Measurements from ENCODE around the gene EYS. TPM values are rescaled to one million over a fixed set of nuclear protein-coding genes. Genes with fewer than 3 reads are reported as not detected.
"Not testable (repeated sequence)": the region's sequence is repeated elsewhere in the genome, so short reads cannot be mapped to it uniquely, and the experiment has no call there.

The EYS gene
- total RNA-seq, 2 experiments from 2014 or later, result not detected

DNA sequence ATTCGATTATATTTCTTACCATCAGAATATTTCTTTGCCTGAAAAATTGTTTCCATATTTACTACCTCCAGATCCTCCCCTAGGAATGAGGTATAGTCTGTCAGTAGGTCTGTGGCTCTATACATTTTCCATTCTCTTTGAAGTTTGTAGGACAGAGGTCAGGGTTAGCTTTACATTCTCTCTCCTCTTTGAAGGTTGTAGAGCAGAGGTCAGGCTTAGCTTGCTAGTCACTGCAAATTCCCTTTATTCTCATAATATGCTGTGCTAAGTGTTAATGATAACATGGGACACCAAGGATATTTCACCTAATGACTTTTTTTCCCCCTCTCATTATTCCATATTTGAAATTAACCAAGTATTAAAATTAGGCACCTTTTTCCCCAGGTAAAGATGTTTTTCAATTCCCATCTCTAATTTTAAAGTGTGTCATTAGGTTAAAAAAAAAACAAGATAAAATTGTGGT is 1660.2 kb downstream of the EYS start:
- H3K27me3 Mint-ChIP-seq, result no peaks in the 10 kb centered on the region
- DNase-seq, result no peak
- H3K9me3 Mint-ChIP-seq (ENCODE audit: low read depth), result no peaks in the 10 kb centered on the region
- no peaks in the 10 kb centered on the region for H3K36me3 Mint-ChIP-seq
- CTCF ChIA-PET, result no interaction called here
- no peaks in the 10 kb centered on the region for H3K4me1 Mint-ChIP-seq
- ATAC-seq, result no peak
- no peak overlapping the region for H3K4me3 Mint-ChIP-seq
- no peak overlapping the region for H3K27ac Mint-ChIP-seq

DNA sequence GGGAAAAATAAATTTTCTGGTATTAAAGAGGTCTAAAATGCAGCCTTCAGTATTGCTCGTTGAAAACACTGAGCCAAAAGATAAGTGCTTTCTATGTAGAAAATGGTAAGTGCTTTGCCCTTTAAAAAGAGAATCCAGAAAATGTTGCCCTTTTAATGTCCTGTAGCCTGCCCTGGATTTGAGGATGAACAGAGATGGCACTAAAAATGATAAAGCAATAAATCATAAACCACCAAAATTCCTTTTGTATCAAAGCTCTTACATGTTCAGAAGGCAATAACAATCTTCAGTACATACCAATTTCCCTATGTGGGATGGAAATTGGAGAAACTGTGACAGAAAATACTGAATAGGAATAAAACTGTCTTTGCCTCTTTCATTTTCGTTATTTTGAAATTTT is 1665.7 kb downstream of the EYS start:
- DNase-seq, result no peak
- no peaks in the 10 kb centered on the region for H3K36me3 Mint-ChIP-seq
- no peak overlapping the region for H3K4me3 Mint-ChIP-seq
- H3K9me3 Mint-ChIP-seq (ENCODE audit: low read depth), result no peaks in the 10 kb centered on the region
- CTCF ChIA-PET, result no interaction called here
- no peaks in the 10 kb centered on the region for H3K27me3 Mint-ChIP-seq
- ATAC-seq, result no peak
- no peaks in the 10 kb centered on the region for H3K4me1 Mint-ChIP-seq
- no peak overlapping the region for H3K27ac Mint-ChIP-seq

DNA sequence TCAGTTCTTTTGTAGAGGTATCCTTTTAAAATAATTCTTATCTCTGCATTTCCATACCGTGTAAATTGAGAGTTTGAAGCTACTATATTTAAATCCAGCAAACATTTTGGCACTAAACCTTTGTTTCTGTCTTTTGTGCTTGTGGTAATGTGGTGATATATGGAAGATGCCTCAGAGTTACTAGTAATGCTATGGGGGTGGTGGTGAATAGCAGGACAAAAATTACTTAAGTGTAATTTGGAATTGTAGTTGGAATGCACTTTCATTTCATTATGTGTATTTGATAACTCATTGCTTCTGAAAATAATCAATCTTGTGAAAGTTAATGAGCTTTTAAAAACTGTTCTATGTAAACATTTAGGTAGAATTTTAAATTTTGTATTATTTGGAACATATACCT is 1666.9 kb downstream of the EYS start:
- DNase-seq (no peak), ATAC-seq (no peak)
- H3K9me3 Mint-ChIP-seq (ENCODE audit: low read depth), result no peaks in the 10 kb centered on the region
- CTCF ChIA-PET, result no interaction called here
- no peaks in the 10 kb centered on the region for H3K27me3 Mint-ChIP-seq
- no peak overlapping the region for H3K27ac Mint-ChIP-seq
- no peaks in the 10 kb centered on the region for H3K4me1 Mint-ChIP-seq
- no peaks in the 10 kb centered on the region for H3K36me3 Mint-ChIP-seq
- no peak overlapping the region for H3K4me3 Mint-ChIP-seq

DNA sequence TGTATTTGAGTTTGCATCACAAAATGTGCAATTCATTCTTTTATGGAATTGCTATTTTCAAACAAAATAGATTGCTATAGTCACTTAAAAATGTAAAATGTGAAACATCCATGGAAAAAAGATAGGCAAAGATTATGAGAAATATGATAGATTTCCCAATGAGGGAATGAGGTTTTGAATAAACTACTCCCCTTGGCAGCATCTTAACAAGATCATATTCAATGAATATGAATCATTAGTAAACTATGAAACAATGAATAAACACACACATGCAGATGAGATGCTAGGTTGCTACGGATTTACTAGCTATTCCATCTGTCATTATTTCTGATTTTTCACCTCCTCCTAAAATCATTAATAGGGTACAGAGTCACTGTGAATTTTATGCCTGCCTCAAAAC is 1669.6 kb downstream of the EYS start:
- H3K36me3 Mint-ChIP-seq, result no peaks in the 10 kb centered on the region
- H3K9me3 Mint-ChIP-seq (ENCODE audit: low read depth), result no peaks in the 10 kb centered on the region
- no peaks in the 10 kb centered on the region for H3K4me1 Mint-ChIP-seq
- ATAC-seq (no peak), DNase-seq (no peak)
- H3K4me3 Mint-ChIP-seq, result no peak overlapping the region
- no peak overlapping the region for H3K27ac Mint-ChIP-seq
- CTCF ChIA-PET, result no interaction called here
- H3K27me3 Mint-ChIP-seq, result no peaks in the 10 kb centered on the region

DNA sequence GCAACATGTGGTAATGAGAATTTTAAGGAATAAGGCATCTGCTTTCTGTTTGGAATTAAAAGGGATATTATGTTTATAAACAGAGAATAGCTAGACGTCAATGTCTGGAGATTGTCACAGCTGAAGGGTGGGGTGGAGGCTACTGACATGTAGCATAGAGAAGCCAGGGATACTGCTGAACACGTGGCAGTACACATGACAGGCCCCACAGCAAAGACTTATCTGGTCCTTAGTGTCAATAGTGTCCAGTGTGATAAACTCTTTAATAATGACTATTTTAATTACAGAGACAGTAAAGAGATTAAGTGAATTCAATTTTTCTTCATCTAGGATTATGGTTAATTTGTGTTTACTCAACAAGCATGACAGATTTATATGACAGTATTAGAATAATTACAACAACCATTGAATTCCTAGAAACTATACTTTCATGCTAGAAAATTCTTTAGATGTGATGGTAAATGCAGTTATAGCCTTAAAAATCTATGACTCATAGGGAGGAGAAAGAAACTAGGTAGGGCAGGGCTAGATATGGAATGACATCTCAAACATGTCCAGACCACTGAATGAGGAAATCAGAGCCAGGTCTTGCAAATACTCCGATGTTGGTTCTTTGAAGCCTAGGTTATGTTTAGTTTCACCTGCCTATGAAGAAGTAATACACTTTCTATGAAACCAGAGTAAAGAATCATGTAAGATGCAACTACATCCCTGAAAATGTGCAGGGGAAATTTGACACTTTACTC is 1671.9 kb downstream of the EYS start:
- no peaks in the 10 kb centered on the region for H3K9me3 Mint-ChIP-seq (ENCODE audit: low read depth)
- no peak for DNase-seq
- H3K36me3 Mint-ChIP-seq, result no peaks in the 10 kb centered on the region
- H3K4me3 Mint-ChIP-seq, result no peak overlapping the region
- H3K27ac Mint-ChIP-seq, result no peak overlapping the region
- no peak for ATAC-seq
- no peaks in the 10 kb centered on the region for H3K4me1 Mint-ChIP-seq
- CTCF ChIA-PET, result no interaction called here
- H3K27me3 Mint-ChIP-seq, result no peaks in the 10 kb centered on the region

DNA sequence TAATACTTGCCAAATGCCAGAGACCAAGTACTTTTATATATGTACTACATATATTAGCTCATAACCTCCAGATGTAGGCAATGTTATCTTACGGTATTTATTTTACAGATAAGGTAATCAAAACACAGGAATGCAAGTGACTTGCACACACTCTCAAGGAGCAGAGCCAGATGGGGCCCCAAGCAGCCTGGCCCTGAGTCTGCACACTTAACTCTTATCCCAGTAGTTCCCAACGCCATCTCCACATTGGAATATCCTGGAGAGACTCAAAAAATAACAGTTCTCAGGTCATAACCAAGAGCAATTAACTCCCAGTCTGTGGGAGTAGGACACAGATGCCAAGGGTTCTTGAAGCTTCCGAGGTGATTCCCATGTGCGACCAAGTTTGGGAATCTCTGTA is 1672.7 kb downstream of the EYS start:
- Mint-ChIP-seq H3K9me3 (ENCODE audit: low read depth) (no peaks in the 10 kb centered on the region), H3K36me3 (no peaks in the 10 kb centered on the region), H3K4me3 (no peak overlapping the region), H3K4me1 (no peaks in the 10 kb centered on the region), H3K27ac (no peak overlapping the region), H3K27me3 (no peaks in the 10 kb centered on the region)
- ATAC-seq, result no peak
- CTCF ChIA-PET, result no interaction called here
- DNase-seq, result no peak

DNA sequence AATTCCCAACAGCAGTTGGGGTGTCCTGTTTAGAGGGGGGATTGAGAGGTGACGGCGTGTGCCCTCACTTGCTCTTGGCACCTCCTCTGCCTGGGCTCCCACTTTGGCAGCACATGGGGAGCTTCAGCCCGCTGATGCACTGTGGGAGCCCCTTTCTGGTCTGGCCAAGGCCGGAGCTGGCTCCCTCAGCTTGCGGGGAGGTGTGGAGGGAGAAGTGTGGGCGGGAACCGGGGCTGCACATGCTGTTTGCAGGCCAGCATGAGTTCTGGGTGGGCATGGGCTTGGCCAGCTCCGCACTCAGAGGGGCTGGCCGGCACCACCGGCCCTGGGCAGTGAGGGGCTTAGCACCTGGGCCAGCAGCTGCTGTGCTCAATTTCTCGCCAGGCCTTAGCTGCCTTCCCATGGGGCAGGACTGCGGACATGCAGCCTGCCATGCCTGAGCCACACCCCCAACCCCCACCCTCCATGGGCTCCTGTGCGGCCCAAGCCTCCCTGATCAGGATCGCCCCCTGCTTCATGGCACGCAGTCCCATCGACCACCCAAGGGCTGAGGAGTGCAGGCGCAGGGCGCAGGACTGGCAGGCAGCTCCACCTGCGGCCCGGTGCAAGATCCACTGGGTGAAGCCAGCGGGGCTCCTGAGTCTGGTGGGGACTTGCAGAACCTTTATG is 1675.9 kb downstream of the EYS start:
- H3K27me3 Mint-ChIP-seq; H3K36me3 Mint-ChIP-seq; H3K9me3 Mint-ChIP-seq (ENCODE audit: low read depth); DNase-seq; H3K4me3 Mint-ChIP-seq; H3K27ac Mint-ChIP-seq; ATAC-seq; CTCF ChIA-PET; H3K4me1 Mint-ChIP-seq: not testable (repeated sequence)

DNA sequence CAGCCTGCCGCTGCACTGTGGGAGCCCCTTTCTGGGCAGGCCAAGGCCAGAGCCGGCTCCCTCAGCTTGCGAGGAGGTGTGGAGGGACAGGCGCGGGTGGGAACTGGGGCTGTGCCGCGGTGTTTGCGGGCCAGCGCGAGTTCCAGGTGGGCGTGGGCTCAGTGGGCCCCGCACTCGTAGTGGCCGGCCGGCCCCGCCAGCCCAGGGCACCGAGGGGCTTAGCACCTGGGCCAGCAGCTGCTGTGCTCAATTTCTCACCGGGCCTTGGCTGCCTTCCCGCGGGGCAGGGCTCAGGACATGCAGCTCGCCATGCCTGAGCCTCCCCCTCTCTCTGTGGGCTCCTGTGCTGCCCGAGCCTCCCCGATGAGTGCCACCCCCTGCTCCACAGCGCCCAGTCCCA is 1683.3 kb downstream of the EYS start:
- no peaks in the 10 kb centered on the region for H3K4me1 Mint-ChIP-seq
- no peaks in the 10 kb centered on the region for H3K36me3 Mint-ChIP-seq
- DNase-seq (no peak), ATAC-seq (no peak)
- no peaks in the 10 kb centered on the region for H3K27me3 Mint-ChIP-seq
- no peak overlapping the region for H3K4me3 Mint-ChIP-seq
- H3K27ac Mint-ChIP-seq, result no peak overlapping the region
- CTCF ChIA-PET, result no interaction called here
- H3K9me3 Mint-ChIP-seq (ENCODE audit: low read depth), result peaks cover 8% of the 10 kb centered on the region

DNA sequence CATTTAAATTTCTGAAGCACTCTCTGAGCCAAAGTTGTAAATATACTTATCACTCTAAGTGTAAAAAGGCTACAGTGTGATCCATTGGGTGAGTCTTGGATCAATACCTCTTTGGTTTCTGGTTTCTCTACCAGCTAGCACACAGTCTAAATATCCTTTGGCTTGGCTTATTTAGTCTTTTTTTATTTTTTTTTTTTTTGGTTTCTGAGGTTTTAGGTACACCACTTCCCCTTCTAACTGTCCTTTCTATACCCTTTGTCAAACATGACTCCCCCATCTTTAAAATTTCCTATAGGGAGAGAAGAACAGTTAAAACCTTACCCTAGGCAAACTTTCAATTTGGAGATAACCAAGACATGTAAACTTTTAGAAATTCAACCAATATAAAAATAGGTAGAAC is 1692.4 kb downstream of the EYS start:
- Mint-ChIP-seq H3K36me3 (no peaks in the 10 kb centered on the region), H3K27ac (no peak overlapping the region), H3K4me1 (peaks cover 2% of the 10 kb centered on the region)

DNA sequence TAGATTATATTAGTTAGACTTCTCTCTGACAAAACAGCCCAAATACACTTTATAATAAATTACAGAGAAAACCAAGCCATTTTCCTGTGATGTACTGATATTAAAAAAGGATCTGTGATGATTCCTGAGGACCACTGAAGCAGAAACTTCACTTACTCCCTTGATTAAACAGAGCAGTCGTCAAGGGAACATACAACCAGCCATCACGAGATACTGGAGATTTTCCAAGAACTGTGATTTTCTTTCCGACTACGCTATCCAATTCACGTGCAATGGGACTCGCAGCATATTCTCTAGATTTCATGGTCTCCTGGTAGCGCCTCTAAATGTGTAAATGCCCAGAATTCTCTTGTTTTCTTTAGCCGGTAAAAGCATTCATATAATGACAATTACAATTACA is 1694.0 kb downstream of the EYS start:
- H3K4me1 Mint-ChIP-seq, result peaks cover 2% of the 10 kb centered on the region
- H3K9me3 Mint-ChIP-seq (ENCODE audit: low read depth), result peaks cover 6% of the 10 kb centered on the region
- no peak overlapping the region for H3K27ac Mint-ChIP-seq
- no peak for DNase-seq
- no peaks in the 10 kb centered on the region for H3K27me3 Mint-ChIP-seq
- ATAC-seq, result no peak
- CTCF ChIA-PET, result no interaction called here
- H3K36me3 Mint-ChIP-seq, result no peaks in the 10 kb centered on the region
- no peak overlapping the region for H3K4me3 Mint-ChIP-seq

More for the DNA sequence above, 1692.4 kb downstream of the EYS start:
- CTCF ChIA-PET, result no interaction called here
- Mint-ChIP-seq H3K9me3 (ENCODE audit: low read depth) (peaks cover 4% of the 10 kb centered on the region), H3K27me3 (no peaks in the 10 kb centered on the region), H3K4me3 (no peak overlapping the region)
- no peak for DNase-seq
- no peak for ATAC-seq

DNA sequence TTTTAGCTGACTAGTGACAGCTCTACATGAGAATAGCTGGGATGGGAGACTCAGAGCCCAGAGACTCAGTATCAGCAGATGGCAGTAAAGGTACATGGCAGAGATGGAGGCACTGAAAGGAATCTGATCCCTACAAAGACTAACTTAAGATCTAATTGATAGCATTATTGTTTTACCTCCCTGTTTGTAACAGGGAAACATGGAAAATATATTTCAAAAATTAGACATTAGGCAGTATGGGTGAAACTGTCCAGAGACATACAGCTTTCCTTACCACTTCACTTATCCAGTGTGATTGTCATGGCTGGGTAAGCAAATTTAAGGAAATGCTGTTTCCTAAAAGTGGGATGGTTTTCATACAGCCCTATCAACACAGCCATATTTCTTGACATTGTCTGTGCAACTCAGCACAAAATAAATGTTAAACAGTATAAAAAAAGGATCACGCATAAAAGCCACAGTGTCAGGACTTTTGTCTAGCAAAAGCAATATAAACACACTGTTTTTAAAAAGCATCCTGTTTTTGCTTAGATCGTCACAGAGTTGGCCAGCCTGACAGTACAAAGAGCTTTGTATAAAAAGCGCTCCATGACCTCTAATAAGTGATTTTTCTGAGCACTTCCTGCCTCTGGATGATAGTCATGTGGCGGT is 1694.5 kb downstream of the EYS start:
- H3K9me3 Mint-ChIP-seq (ENCODE audit: low read depth), result peaks cover 6% of the 10 kb centered on the region
- no peak for ATAC-seq
- no peak overlapping the region for H3K4me3 Mint-ChIP-seq
- H3K27ac Mint-ChIP-seq, result no peak overlapping the region
- no peaks in the 10 kb centered on the region for H3K36me3 Mint-ChIP-seq
- CTCF ChIA-PET, result no interaction called here
- DNase-seq, result no peak
- H3K4me1 Mint-ChIP-seq, result peaks cover 2% of the 10 kb centered on the region
- H3K27me3 Mint-ChIP-seq, result no peaks in the 10 kb centered on the region

DNA sequence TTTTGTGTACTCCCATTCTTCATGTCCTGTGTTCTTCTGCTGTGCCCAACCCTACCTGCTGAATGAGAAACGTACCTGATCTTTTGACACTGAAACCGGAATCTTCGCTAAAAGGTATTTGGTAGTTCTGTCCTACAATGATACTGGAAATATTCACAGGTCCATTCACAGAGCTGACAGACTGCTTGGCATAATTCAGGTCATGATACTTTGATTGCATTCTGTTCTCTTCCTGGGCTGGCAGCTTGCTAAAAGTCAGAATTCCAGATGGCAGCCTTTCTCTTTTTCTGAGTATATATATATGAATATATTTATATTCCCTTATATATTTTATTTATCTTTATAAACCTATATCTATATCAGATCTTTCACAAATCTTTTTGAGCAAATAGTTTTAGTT is 1696.4 kb downstream of the EYS start:
- H3K9me3 Mint-ChIP-seq (ENCODE audit: low read depth), result peaks cover 8% of the 10 kb centered on the region
- DNase-seq (no peak), ATAC-seq (no peak)
- H3K4me3 Mint-ChIP-seq, result no peak overlapping the region
- H3K27me3 Mint-ChIP-seq, result no peaks in the 10 kb centered on the region
- CTCF ChIA-PET, result no interaction called here
- no peak overlapping the region for H3K27ac Mint-ChIP-seq
- H3K4me1 Mint-ChIP-seq, result peaks cover 2% of the 10 kb centered on the region
- no peaks in the 10 kb centered on the region for H3K36me3 Mint-ChIP-seq

DNA sequence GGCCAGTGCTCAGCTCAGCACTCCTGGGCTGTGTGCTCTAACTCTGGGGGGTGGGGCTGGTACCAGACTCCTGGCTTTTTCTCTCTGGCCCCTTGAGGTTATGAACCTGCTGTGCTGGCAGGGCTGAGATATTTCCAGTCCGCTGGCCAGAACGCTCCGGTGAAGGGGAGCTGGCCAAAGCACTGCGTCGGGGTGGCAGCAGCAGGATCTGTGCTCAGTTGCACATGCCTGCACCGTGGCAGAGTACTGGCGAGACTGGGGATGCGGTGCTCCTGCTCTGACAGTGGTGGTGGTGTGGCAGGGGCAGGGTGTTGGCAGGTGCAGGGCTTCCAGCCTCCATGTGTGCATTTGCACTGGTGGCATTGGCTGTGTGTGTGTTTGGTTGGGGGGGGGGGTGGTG is 1697.0 kb downstream of the EYS start:
- Mint-ChIP-seq H3K36me3 (no peaks in the 10 kb centered on the region), H3K4me1 (peaks cover 2% of the 10 kb centered on the region), H3K4me3 (no peak overlapping the region), H3K27ac (no peak overlapping the region), H3K27me3 (no peaks in the 10 kb centered on the region), H3K9me3 (ENCODE audit: low read depth) (peaks cover 8% of the 10 kb centered on the region)
- ATAC-seq, result no peak
- DNase-seq, result no peak
- CTCF ChIA-PET, result no interaction called here

DNA sequence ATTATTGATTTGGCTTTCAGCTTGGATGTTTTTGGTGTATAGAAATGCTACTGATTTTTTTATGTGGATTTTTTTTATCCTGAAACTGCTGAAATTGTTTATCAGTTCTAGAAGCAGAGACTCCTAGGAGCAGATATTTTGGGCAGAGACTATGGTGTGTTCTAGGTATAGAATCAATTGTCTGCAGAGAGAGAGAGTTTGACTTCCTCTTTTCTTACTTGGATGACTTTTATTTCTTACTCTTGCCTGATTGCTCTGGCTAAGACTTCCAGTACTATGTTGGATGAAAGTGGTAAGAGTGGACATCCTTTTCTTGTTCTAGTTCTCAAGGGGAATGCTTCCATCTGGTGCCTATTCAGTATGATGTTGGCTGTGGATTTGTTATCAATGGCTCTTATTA is 1700.8 kb downstream of the EYS start:
- CTCF ChIA-PET, result no interaction called here
- Mint-ChIP-seq H3K27me3 (no peaks in the 10 kb centered on the region), H3K9me3 (ENCODE audit: low read depth) (peaks cover 8% of the 10 kb centered on the region), H3K4me3 (no peak overlapping the region), H3K4me1 (no peaks in the 10 kb centered on the region), H3K36me3 (no peaks in the 10 kb centered on the region), H3K27ac (no peak overlapping the region)
- ATAC-seq (no peak), DNase-seq (no peak)
